DMS53 treated with DMSO at 0.1 percent for 48 hours (cell line): ENCODE data around the gene SLC6A6.

Source experiments
- DNase-seq: peaks from one replicate; lab custom pipeline; 2025; ENCODE audit not compliant: unreplicated experiment; lab: John Stamatoyannopoulos, UW

The SLC6A6 gene

GRCh38 chr3:14415501-14415900 is 13.1 kb downstream of the SLC6A6 start:
- DNase-seq: no peak

DNA sequence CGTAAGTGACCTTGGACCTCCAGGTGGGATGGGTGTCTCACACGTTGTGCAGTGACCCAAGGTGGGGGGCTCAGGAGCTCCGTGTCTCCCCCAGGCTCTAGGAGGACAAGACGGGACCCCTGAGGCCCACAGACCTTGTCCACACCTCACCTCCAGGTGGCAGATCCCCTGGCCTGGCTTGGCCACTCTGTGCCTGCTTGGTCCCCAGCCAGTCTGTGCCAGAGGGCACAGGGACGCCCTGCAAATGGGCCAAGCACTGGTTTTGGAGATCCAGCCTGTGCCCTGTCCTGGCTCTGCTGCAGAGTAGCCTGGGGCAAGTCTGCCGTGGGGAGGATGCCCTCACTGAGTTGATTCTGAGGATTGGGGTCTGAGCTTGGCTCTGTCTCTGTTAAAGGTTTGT is 14.0 kb downstream of the SLC6A6 start:
- no peak for DNase-seq

DNA sequence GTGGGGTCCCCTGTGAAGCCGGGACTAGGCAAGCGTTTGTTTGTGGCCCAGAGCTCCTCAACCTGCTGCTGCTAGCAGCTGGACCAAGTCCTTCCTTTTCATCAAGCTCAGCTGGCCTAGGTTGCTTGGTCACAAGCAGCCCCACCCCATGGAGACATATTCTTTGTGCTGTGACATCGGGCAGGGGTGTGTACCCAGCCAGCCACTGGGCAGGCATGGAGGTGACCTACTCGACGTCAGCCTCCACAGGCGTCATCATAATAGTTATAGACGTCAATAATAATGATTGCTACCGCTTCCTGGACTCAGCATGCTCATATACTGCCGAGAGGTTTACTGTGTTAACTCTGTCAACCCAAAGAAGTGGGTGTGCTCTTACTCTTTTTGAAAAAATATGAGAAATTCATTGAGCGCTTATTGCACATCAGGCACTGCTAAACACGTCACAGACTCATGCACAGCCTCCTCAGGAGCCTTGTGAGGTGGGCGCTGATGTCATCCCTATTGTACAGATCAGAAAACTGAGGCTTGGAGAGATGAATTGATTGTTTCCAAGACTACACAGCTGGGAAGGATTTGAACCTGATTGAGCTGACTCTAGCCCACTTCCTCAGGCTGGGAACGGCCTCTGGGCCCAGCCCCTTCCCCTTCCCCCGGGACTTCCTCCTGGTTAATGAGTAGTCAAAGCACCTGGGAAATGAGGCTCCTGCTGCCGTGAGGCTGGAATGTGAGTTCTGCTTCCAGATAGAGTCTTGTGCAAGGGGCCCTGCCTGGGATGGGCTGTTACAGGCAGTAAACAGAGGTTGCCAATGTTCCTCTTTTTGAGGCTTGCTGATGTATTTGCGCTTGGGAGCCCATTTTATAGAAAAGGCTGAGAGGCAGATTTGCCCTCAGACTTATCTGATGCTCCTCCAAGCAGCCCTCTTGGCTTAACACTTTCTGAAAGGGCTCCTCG is 16.2 kb downstream of the SLC6A6 start:
- DNase-seq: no peak

DNA sequence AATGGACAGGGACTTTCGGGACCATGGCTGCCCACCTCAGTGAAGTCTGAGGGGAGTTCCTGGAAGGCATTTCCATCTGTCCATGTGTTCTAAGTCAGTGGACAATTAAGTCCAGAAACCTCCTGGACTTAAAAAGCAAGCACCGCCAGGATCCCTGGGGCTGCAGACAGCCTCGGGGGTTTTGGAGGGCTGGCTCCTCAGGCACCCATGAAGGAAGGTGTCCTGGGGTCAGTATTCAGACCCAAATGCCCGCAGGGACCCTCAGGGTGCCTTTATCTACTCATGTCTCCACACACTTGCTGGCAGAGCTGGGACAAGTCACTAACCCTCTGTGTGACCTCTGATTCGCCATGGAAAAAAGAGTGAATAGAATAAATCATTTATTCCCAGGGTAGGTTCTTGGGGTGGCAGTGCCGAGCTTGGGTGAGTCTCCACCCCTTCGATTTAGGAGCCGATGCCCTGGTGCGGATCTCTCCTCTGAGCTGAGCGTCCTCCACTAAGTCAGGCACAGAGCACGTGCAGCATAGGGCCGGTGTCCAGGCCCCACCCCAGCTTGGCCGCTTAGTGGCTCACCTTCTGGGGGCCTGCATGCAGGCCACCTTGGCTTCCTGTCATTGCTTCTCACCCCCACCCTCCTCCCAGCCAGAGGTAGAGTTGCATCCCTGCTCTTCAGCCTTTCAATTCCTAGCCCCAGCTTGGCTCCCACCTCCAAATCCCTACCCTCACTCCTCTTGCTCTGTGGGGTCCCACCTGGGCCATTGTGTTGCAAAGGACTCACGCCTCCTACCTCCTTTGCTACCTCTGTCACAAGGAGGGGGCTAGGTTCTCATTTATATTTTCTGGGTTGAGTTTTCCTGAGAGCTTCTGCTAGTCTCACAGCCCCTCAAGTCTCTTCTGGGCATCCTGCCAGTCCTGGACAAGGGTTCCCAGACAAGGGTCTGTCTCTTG is 19.9 kb downstream of the SLC6A6 start:
- no peak for DNase-seq

- DNase-seq: no peak
These were observed 20.9 kb downstream of the SLC6A6 start for GRCh38 chr3:14423197-14423743.

DNA sequence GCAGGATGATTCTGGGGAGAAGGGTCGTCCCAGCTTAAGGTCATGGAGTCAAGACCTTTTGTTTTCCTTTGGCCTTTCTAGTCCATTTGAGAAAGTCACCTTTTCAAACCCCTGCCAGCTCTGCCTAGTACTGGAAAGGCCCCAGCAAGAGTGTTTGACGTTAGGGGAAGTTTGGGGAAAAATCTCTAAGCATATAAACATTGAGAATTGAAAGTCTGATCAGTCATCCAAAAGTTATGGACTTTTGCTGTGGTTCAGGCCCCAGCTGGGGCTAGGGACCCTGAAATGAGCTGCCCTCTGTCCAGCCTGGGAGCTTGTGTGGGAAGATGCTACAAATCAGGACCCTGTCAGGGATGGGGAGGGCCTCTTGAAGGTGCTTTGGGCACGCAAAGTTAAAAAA is 21.6 kb downstream of the SLC6A6 start:
- DNase-seq: no peak

DNA sequence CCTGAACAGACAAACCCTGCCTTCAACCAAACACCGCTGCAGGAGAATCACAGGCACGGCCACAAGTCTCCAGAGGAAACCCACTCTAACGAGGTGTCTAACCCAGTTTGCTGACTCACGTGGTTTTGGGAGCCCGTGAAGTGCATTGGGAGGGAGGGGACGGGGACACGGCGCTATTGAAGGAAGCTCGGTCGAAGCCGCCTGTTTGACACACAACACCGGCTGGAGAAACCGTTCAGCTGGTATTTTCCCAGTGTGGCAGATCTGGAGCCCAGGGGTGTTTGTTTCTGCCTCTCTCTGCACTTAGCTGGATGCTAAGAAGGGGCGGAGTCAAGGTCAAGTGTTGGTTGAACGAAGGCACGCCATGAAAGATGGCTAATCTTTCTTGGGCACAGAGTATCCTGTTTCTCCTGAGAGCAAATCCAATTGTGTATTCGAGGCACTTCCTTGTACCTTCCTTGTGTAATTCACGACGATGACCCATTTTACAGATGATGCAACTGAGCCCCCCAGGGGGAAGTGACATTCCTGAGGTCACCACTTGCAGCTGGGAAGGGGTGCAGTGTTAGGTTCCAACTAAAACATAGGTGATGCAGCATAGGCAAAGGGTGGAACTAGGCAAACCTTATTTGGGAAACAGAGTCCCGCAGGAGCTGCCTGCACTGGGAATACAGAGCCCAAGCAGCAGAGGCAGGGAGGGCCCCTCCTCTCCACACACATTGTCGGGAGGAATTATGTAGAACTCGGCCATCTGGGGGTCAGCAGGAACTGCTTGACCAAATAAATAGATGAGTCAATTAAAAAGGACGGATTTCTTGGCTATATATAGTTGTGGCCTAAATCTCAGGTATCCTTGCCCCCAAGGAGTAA is 22.5 kb downstream of the SLC6A6 start:
- DNase-seq: no peak

- no peak for DNase-seq
These were observed 23.3 kb downstream of the SLC6A6 start for GRCh38 chr3:14425581-14426304.

GRCh38 chr3:14426305-14426620 is 23.9 kb downstream of the SLC6A6 start:
- no peak for DNase-seq

DNA sequence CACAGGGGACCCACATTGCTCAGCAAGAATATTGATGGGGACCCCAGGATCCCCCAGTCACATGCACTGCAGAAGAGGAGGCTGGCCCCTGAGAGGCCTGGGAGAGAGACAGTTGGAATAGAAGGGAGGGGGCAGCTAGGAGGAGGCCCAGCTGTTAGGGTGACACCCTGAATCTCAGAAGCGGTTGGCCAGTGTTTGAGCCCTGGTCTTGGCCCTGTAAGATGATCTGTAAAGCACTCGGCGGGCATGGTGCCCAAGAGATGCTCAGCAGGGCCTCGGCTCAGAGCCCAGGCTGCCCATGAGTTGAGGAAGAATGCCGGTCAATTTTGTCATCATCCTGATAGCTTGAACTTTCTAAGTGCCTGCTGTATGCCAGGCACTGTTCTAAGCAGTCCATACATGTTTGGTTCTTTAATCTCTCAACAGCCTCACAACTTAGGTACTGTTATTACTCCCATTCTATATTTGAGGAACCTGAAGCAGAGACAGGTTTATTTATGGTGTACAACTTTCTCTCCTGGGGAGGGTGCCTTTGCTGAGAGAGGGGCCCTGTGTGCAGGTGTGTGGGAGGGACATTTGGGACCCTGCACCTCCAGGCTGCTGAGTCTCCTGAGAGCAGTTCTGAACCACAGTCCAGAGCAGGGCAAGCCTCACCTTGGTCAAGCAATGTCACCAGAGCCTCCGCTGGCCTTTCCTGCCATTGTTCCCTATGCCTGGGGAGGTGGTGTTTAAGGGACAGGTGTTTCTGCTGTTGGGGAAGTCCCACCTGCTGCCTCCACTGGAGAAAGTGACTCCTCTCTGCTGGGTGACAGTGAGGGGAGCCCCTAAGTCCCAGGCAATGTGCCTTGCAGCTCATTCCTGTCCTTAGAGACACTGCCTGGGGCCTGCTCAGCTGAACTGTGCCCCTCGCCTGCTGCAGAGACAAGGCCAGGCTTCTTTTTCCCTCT is 26.0 kb downstream of the SLC6A6 start:
- no peak for DNase-seq

DNA sequence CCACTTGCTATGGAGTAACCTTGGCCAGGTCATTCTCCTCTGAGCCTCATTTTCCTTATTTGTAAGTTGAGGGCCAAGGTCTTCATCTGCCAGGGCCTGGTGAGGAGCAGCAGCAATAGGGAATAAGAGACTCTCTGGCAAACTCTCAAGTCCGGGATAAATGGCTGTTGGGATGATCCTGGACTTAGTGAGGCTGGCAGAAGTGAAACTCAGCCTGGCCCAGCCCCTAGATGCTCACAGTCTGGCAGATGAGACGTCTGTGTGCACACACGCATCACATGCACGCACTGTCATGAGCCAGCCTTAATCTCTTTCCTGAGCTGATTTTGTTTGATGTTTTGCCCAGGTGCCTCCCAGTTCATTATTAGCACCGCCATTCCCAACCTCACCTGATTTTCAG is 26.8 kb downstream of the SLC6A6 start:
- no peak for DNase-seq

DNA sequence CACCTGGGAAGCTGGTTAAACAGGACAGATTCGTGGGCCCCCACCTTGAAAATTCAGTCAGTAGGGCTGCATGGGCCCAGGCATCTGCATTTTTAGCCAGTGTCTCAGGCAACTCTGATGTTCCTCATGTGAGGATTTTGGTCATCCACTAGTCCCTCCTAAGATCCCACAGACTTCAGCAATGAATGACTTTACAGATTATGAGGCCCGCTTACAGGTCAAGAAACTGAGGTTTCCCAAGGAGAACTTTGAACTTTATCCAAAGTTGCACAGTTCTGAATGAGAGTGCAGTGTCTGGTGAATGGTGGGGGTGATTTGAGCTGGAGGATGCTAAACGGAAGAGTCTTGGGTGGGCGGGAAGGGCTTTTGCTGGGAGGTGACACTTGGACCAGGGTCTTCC is 27.2 kb downstream of the SLC6A6 start:
- no peak for DNase-seq

DNA sequence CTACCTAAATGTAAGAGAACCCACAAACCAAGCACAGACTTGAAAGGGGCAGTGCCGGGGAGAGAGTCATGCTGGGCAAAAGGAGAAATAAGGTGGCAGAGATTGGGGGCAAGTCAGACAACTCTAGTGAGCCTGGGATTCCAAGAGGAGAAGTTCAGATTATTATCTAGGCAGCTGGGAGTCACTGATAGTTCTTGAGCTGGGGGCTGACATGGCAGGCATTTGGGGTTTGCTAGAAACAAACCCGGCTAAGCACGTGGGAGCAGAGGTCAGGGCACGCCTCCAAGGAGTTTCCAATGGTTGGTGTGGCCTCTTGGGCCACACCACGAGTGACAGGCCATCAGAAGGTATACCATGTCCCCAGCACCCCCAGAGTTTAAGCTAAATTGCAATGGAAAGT is 27.6 kb downstream of the SLC6A6 start:
- DNase-seq: no peak

DNA sequence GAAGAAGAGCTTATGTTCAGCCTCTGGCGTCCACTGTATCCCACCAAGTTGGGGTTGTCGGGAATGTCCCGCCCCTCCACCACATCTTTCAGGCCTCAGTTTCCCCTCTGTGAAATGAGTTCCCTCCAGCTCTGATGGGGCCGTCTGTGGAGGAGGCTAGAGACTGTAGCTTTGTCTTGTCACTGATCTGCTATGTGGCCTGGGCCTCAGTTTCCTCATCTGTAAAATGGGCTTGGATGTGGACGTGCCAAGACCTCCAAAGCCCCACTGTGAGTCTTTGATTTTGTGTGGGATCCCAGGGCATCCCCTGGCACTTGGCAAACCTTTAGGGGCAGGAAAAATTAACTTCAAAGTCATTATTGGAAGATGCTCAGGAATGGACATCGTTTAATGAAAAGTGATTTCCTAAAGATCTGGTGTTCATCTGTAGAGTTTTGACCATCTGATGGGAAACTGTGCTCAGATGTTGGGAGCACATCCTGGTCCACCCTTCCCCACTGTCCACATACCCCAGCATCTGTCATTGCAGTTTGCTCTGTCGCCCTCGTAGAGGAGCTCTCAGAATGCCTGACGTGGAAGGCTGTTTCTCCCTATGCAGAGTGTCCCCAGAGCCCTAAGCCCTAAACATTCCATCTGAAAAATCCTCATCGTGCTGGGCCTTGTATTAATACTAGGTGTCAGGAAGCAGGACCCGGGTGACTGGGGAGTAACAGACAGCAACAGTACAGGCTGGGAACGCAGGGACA is 28.5 kb downstream of the SLC6A6 start:
- no peak for DNase-seq

DNA sequence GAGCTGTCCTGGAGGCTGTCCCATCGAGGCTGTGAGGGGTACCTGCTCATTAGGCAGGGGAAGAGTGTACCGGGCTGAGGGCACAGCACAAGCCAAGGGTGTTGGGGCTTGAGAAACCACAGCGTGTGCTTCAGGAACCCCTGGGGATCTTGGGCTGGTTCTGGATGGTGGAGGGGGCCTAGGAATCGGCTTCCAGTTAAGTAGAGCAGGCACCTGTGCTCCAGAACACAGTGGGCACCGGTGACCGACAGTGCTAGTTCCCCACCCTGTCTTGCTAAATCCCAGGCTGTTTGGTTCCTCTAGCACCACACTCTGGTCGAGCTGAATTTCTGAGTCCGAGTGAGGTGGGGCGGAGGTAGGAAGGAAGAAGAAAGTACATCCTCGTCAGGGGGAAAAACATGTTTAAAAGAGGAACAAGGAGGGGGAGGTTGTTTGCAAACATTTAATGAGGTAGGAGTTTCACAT is 29.1 kb downstream of the SLC6A6 start:
- DNase-seq: no peak

DNA sequence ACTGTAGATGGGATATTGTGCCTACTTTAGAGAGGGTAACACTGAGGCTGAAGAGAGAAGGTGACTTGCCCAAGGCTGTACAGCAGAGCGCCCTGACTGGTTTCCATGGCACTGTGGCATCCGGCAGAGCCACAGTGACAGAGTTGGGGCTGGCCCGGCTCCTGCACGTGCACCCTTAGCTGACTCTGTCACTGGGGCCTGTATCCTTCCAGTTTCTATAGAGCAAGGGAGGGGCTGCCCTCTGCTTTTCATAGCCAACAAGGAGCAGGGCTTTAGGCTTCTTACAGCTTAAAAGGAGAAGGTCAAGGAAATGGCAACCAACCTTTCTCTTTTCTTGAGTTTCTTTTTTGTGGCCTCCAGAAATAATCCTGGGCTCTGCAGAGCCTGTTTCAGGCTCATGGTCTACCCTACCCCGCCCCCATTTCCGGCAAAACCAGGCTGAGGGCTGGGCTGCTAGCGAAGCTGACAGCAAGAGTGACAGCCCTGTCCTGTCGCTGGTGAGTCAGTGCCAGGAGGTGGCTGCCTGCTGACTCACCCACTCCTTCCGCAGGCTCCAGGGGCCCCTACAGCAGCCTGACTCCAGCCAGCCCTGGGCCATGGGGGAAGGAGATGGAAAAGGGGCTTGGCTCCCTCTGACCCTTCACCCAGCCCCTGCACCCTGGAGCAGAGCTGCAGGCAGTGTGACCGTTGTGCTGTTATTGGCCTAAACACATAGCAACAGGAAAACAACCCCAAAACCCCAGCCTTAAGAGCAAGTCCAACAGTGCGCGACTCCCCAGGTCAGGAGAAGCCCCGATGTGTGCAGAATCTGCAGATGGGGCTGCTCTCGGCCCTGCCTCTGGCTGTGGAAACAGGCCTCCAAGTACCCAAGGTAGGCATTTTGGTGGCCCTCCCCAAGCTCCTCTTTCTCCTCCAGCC is 29.8 kb downstream of the SLC6A6 start:
- peak; percentile 51 for DNase-seq

DNA sequence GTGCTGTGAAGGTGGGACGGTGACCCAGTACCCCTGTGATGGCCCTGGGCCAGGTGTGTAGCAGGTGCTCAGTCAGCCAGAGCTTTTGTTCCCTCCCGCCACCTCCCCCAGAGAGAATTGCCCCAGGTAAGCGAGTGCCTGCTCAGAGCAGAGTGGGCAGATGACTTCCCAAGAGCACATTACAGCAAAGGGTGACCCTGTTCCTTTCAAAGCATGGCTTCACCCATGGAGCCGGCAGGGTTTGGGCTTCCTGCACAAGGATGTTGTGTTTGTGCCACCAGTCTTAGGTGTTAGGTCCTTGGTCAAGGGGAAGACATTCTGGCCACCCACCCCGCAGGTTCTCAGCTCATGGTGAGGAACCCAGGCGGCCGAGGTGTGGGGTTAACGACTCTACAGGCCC is 30.7 kb downstream of the SLC6A6 start:
- no peak for DNase-seq
